GM19238 (cell line): Measurements from ENCODE around the gene JARID2.

Experiments used
- DNase-seq: peaks from one replicate; pipeline ENCODE4 v3.0.0; 2011; ENCODE audit warnings: low spot score; ENCODE audit not compliant: insufficient read length

JARID2 gene

DNA sequence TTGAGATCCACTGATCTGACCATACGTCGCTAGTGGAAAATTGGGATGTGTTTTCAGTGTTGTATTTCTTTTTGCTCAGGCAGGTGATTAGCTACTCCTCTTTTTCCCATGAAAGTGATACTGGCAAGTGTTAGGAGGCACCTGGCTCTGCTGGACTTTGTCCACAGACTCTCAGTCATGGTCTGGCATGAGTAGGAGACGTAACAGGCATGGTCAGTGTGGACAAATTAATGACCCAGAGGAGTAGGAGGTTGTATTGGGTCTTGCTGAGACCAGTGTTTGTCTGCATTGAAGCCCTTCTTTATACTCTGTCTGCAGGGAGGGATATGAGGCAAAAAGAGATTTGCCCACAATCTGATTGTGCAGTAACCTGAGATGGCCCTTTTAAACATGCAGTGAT is 238.3 kb downstream of the JARID2 start:
- no peak for DNase-seq

DNA sequence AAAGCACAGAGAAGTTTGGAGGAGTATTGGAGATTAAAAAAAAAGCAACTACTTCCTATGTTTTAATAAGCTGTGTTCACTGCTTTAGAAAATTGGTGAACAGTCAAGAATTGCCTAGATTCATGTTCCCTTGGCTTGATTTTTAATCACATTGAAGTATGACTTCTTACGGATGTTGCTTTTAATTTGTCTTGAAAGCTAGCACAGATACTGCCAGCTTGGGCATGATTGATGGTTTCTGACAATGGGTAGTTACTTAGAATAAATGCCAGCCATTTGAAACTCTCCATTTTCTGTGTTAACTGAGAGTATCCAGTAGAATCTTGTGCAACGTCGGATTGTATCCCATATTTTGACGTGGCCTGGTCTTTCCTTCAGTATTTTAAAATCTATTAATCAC is 239.0 kb downstream of the JARID2 start:
- DNase-seq = no peak

DNA sequence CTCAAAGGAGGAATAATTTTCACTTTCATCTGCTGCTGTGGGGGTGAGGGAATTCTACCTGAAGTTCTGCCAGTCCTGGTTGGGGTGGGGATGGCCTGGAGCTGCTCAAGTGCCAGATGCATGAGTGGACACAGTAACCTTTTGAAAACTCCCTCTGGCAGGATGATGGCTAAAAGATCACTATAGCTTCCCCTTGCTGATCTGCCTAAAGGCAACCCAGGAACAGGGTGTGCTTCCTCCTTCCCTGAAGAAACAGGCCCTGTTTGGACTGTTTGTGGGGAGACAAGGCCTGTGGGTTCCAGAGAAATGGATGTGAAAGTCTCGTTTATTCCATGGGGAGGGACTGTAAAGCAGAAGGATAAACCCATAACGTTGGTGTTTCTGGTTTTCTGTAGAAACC is 240.1 kb downstream of the JARID2 start:
- DNase-seq = no peak

DNA sequence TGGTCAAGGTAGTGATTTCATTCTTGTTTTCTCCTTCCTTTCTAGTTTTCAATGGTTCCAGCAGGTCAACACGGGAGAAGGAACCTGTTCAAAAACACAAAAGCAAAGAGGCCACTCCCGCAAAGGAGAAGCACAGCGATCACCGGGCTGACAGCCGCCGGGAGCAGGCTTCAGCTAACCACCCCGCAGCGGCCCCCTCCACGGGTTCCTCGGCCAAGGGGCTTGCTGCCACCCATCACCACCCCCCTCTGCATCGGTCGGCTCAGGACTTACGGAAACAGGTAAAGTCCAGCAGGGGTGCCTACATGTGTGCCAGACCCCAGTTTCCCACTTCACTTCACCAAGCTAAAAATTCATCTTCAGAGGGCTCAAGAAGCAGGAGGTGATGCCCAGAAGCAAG is 241.4 kb downstream of the JARID2 start:
- DNase-seq = no peak

DNA sequence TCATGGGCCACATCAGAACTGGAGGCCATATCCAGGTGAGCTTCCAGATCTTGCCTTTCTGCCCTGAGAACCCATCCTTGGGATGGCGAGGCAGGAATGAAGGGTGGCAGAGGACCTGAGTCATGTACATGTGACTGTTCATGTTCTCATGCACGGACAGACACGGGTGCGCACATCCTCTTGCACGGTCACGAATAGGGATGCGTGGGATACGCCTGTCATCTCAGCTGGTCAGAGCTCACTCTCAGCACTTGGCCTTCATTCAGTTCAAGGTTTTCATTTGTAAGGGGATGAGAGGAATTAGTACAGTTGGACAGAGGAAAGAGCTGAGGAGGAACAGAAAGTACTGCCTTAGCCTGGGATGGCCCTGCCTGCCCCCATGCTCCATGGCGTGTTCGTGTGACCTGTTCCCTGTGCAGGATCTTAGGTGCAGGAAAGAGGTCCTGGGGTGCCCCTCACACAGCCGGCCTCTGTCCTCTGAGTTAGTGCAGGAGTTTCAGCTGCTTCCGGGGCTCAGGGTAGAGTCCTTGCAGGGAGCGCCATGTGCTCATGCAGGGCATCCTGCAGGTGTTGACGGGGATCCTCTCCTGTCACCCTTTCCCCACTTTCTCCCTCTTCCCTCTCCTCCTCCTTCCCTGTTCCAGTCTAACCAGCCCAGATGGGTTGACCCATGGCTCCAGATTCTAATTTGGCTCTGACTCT is 243.5 kb downstream of the JARID2 start:
- no peak for DNase-seq

DNA sequence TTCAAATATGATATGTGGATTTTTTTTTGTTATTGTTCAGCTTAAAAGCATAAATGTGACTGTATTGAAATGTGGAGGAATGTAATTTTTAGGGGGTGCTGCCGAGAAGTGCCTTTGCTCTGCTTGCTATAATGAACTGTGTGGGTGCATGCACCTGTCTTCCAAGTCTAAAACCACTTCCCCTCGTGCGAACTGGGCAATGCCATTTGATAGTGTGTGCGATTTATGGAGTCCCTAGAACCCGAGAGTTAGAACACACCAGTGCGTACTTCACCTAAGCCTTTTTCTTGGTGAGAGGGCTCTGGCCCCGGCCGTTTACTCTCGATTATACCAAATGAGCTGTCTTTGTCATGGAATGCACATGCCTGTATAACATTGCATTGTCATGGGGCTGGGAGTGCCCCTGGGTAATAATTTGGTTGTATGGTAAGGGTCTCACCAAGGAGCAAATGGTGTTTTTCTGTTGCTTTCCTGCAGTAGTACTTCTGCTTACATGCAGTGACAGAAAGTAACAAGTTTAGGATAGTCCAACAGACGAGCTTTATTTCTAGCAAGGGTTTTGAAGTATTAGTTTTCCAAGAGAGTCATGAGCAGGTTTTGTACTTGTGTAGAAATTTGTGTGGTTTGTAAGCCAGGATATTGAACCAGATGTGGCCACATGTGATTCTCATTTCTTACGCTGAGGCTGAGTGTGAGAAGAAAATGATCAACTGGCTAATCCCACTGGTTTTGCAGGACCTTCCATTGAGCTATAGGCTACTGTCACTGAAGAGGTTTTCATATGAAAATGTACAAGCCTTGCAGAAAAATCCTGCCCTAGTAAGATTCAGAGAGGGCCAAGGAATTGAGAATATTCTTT is 244.6 kb downstream of the JARID2 start:
- no peak for DNase-seq

DNA sequence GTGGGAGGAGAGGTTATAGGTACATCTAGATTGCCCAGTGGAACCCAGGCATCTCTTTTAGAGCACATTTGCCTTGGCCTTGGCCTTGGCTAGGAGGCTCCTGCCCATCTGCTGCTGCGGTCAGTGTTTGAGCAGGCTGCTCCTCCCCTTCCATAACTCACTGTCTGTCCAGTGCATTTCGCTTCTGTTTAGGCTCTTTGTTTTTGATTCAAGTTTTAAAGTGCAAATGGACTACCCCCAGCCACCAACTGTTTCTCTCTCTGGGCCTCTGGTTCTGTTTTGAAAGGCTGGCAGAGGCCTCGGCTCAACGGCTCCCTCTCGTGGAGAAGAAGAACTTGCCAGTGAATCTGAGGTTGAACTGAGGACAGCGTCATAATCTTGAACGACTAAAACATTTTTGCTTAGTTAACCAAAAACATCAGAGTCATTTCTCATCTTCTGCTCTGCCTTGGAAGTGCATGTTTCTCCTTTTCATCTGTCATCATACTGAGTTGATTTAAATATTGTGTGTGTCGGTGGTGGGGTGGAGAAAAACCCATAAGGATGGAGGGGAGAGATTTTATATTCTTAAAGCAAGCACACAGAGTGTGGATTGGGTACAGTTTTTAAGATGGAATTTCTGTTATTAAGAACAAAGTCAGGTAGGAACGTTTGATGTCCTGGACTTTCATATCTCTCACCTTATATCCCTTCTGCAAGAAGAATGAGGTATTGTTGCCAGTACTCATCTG is 245.6 kb downstream of the JARID2 start:
- peak; percentile 52 for DNase-seq

DNA sequence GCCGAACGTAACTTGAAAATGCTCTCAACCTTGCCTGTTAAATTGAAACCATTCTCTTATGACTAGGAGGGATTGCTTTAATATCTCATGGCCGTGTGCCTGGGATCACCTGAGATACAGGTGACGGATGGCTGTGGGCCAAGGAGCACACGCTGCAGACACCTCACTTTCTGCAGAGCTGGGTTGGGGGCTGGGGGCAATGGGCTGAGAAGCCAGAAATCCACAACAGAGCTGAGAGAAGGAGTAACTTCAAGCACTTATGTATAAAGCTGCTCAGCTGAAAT is 246.1 kb downstream of the JARID2 start:
- no peak for DNase-seq

DNA sequence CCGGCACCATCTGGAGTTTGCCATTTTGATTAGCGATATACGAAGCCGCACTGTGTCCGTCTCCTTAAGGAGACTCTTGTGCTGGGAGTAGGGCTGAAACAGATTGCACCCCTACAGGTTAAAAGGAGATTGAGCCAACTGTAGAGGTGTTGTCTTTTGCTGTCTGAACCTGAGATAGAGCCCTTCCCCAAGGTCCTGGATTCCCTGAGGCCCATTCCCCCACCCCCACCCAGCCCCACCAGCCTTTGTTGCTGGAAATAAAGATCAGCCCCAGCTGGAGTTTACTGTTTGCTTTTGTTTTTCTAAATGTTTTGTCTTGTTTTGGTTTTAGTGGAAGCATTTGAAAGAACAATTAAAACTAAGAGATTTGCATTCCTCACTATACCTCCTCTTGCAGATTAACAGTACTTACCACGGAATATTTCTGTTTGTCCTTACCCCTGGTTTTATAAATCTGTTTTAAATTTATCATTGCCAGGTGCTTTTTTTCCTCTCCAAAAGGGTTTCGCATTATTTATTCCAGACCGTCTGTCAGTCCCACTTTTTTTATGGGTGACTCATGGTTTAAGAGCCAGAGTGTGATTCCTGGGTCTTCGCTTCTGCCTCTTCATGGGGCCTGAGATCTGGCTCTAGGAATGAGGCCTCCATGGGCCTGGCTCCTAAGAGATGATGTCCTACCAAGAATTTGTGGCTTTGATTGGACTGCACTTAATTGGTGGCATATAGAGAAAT is 247.7 kb downstream of the JARID2 start:
- DNase-seq = no peak

DNA sequence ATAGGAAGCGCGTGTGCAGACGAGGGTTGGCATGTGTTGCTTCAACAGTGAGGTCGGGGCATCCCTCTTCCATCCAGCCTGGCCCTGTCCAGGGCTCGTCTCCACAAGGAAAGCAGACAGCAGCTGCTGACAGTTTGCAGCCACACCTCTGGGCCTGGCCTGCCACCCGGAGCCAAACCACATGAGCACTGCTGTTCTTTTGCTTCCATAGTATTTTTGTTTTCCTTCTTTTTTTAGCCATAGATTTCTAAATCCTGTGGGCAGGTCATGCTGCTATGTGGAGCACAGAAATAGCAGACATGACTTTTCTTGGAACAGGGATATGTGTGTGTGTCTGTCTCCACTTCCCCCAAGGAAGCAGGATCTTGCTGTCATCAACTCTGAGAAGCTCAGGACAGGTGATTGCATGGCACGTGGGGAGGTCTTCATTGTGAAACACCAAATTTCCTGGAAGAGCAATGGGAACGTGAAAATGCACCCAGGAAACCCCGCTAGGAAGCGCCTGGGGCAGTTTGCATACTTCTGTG is 249.6 kb downstream of the JARID2 start:
- no peak for DNase-seq

DNA sequence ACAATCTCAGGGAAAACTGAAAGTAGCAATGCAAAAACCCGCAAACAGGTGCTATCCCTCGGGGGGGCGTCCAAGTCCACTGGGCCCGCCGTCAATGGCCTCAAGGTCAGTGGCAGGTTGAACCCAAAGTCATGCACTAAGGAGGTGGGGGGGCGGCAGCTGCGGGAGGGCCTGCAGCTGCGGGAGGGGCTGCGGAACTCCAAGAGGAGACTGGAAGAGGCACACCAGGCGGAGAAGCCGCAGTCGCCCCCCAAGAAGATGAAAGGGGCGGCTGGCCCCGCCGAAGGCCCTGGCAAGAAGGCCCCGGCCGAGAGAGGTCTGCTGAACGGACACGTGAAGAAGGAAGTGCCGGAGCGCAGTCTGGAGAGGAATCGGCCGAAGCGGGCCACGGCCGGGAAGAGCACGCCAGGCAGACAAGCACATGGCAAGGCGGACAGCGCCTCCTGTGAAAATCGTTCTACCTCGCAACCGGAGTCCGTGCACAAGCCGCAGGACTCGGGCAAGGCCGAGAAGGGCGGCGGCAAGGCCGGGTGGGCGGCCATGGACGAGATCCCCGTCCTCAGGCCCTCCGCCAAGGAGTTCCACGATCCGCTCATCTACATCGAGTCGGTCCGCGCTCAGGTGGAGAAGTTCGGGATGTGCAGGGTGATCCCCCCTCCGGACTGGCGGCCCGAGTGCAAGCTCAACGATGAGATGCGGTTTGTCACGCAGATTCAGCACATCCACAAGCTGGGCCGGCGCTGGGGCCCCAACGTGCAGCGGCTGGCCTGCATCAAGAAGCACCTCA is 250.7 kb downstream of the JARID2 start:
- no peak for DNase-seq

DNA sequence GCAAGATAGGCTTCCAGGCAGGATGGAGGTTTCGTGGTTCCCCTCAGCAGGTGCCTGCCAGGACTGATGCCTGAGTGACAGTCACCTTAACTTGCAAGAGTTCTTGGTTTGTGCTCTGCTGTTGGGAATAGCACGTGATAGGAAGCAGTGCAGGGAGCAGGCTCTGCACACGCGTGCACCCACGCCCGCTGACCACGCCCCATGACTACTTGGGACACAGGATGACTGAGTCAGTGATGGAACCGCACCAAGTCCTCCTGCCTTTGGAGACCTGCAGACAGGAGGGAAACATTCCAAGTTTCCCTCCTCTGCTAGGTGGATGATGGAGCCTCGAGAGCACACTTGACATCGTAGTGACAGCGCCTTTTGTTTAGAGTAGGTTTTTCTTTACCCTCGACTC is 252.8 kb downstream of the JARID2 start:
- DNase-seq = no peak

DNA sequence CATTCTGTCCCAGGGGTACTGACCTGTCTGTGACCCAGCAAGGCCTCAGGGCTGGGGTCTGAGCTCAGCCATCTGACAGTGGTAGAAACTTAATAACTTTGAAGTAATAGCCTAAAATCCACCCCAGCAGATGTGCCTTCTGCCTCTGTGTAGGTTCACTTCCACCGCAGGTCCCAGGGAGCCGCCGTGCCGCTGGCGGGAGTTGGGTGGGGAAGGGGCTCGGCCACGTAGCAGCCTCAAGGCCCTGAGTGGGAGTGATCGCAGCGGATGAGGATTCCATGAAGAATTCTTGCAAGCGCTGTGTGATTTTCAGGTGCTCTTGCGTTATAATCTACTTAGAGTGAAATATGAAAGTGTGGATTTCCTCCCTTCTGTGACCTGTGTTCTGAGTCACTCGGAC is 253.3 kb downstream of the JARID2 start:
- no peak for DNase-seq

DNA sequence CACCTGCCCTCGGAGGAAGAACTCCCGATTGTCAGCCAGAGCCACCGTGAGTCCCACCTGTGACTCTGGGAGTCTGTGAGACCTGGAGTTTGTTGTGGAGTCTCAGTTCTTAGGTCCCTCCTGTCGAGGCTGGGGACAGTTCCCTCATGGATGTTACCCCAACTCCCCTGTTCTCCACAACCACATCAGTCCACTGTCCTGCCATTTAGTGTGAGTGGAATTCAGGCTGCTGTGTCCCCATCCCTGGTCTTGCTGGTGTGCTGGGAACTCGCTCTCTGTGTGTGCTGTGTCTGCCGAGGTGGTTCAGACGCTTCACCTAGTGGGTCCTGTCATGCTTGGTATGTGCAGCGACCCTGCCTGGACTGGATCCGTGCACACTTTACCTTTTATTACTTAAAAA is 253.7 kb downstream of the JARID2 start:
- DNase-seq = no peak

DNA sequence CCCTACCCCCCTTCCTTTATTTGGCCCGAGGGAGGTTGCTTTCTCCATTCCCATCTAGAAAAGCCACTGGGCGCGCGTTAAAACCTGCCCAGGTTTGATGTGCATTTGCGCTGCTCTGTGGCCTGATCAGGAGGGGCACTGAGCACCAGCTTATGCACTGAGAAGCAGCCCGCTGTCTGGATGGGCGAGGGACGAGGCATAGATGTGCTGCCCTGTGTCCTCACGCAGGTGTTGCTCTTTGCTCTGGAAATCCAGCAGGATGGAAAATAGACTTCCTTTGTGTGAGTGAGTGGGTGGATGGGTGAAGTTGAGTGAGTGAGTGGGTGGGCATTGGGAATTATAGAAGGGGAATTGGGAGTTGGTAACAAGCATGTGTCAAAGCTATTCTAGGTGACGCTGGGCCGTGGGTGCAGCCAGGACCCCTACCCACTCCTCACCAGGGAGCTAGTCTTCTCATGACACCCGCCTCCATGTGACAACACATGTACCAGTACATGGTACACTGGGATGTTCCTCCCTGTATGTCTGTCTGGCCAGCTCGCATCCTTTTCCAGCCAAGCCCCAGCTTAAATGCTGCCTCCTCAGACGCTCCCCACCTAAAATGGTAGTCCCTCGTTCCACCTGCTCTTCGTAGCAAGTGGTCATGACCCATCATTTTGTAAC is 254.3 kb downstream of the JARID2 start:
- no peak for DNase-seq

DNA sequence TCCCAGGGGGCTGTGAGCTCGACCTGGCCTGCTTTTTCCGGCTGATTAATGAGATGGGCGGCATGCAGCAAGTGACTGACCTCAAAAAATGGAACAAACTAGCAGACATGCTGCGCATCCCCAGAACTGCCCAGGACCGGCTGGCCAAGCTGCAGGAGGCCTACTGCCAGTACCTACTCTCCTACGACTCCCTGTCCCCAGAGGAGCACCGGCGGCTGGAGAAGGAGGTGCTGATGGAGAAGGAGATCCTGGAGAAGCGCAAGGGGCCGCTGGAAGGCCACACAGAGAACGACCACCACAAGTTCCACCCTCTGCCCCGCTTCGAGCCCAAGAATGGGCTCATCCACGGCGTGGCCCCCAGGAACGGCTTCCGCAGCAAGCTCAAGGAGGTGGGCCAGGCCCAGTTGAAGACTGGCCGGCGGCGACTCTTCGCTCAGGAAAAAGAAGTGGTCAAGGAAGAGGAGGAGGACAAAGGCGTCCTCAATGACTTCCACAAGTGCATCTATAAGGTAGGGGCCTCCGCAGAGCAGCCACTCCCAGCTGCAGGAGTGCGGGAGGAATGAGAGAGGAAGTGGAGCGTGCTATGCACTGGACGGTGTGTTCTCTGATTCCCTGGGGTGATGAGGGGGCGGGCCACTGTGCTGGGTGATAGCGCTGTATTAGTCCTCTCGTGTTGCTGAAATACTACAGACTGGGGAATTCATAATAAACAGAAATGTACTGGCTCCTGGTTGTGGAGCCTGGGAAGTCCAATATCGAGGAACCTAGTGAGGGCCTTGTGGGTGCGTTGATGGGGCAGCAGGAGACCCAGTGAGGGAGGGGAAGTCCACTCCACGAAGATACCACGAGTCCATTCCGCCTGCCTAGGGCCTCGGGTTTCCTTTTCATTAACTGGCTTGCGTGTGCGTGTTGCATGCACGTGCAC is 255.3 kb downstream of the JARID2 start:
- no peak for DNase-seq

DNA sequence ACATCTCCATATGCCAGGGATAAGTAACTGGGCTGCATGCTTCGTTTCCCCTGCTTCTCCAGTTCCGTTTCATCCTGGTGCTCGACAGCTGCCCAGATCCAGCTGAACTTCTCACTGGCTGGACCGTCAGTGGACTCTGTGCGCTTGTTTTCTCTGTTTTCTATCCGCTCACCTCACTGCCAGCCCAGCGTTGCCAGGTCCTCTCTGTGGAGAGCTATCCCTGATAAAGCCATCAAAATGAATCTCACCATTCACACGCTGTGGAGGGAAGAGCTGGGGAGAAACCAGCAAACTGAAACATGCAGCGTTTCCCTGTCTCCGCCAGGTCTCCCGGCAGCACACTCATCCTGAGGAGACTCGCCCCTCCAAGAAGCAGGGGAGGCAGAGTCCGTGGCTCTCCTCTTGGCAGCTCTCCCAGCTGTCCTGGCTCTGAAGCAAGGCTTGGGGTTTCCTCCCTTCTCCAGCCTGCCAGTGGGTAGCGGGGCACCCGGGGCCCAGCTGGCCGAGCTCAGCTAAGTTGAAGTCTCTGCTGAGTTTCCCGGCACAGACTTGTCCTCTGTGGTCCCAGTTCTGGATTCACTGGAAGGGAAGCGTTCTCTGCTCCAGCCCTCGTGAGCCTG is 256.1 kb downstream of the JARID2 start:
- DNase-seq = no peak

DNA sequence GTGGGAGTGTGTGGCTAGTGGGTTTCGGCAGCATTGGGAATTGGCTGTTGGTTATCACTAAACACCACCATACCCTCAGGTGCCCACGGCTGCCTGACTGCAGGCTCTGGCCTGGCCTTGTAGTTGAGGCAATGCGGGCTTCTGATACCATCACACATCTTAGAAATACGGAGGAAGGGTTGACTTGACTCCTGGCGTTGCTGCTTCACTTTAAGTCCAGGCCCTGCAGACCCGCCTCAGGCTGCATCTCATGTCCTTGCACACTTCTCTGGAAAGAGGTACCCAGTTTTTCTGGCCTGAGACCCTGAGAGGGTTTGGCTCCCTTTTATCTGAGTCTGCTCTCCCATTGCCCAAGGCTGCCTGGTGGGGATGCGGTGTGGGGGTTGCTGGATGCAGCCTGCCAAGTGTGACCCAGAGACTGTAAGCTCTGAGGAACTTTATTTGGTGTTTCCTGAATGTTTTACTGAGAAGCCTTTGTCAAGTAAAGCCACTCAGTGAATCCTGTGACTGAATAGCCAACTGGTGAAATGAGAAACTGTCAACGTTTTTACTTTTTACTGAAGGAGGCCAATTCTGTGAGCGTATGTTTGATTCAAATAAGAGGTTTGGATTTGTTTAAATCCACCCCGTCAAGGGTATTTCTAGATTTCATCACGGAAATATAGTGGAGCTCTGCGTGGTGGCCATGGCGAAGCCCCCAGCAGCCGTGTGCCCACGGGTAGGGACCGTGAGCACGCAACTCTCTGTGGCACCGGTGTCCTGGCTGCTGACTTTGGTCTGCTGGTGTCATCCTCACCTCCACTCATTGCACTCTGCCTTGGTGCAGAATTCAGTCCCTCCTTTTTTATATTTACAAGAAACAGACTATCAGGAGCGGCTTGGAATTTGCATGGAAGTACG is 256.8 kb downstream of the JARID2 start:
- no peak for DNase-seq
